ENCODE data around the gene AP3B2.

AP3B2 gene

GRCh38 chr15:82674873-82675272, 34.8 kb downstream of the AP3B2 start:
- H3K4me3 ChIP-seq (IDR thresholded peaks at IDR 0.05; ENCODE audit: insufficient read depth, low read depth, low read length): no peak overlapping the region
- no peak overlapping the region for H2AFZ ChIP-seq (ENCODE audit: low read depth)
- H3K4me1 ChIP-seq (ENCODE audit: low read depth, poor library complexity, severe bottlenecking): no peaks in the 10 kb centered on the region
- H4K20me1 ChIP-seq (ENCODE audit: insufficient read depth): no peaks in the 10 kb centered on the region
- H3K4me2 ChIP-seq: no peak overlapping the region
- TF ChIP-seq CTCF (conservative IDR thresholded peaks at IDR 0.05; ENCODE audit: low read depth, low read length): no peak
- no peak overlapping the region for H3K27ac ChIP-seq
- no peaks in the 10 kb centered on the region for H3K36me3 ChIP-seq (ENCODE audit: insufficient read depth)
- no peaks in the 10 kb centered on the region for H3K27me3 ChIP-seq (ENCODE audit: insufficient read depth, low read depth)
- no peaks in the 10 kb centered on the region for H3K79me2 ChIP-seq (ENCODE audit: insufficient read depth, low read depth)
- no peak overlapping the region for H3K9ac ChIP-seq

DNA sequence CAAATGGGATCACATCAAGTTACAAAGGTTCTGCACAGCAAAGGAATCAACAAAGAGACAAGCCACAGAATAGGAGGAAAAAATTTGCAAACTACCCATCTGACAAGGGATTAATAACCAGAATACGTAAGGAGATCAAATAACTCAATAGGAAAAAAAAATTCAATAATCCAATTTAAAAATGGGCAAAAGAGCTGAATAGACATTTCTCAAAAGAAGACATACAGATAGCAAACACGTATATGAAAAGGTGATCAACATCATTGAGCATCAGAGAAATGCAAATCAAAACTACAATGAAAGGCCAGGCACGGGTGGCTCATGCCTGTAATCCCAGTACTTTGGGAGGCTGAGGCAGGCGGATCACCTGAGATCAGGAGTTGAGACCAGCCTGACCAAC, 39.0 kb downstream of the AP3B2 start:
- TF ChIP-seq CTCF (conservative IDR thresholded peaks at IDR 0.05; ENCODE audit: low read depth, low read length): no peak
- no peaks in the 10 kb centered on the region for H3K27me3 ChIP-seq (ENCODE audit: insufficient read depth, low read depth)
- H3K36me3 ChIP-seq (ENCODE audit: insufficient read depth): no peaks in the 10 kb centered on the region
- no peak overlapping the region for H3K4me2 ChIP-seq
- H3K9ac ChIP-seq: no peak overlapping the region
- no peak overlapping the region for H3K27ac ChIP-seq
- no peaks in the 10 kb centered on the region for H3K79me2 ChIP-seq (ENCODE audit: insufficient read depth, low read depth)
- no peak overlapping the region for H3K4me3 ChIP-seq (IDR thresholded peaks at IDR 0.05; ENCODE audit: insufficient read depth, low read depth, low read length)
- H3K4me1 ChIP-seq (ENCODE audit: low read depth, poor library complexity, severe bottlenecking): no peaks in the 10 kb centered on the region
- no peak overlapping the region for H2AFZ ChIP-seq (ENCODE audit: low read depth)
- H4K20me1 ChIP-seq (ENCODE audit: insufficient read depth): no peaks in the 10 kb centered on the region

- H3K4me3 ChIP-seq (IDR thresholded peaks at IDR 0.05; ENCODE audit: insufficient read depth, low read depth, low read length): no peak overlapping the region
- no peak overlapping the region for H2AFZ ChIP-seq (ENCODE audit: low read depth)
- H3K27ac ChIP-seq: no peak overlapping the region
- H3K79me2 ChIP-seq (ENCODE audit: insufficient read depth, low read depth): no peaks in the 10 kb centered on the region
- no peak overlapping the region for H3K4me2 ChIP-seq
- no peaks in the 10 kb centered on the region for H3K4me1 ChIP-seq (ENCODE audit: low read depth, poor library complexity, severe bottlenecking)
- no peaks in the 10 kb centered on the region for H3K27me3 ChIP-seq (ENCODE audit: insufficient read depth, low read depth)
- TF ChIP-seq CTCF (conservative IDR thresholded peaks at IDR 0.05; ENCODE audit: low read depth, low read length): no peak
- no peaks in the 10 kb centered on the region for H4K20me1 ChIP-seq (ENCODE audit: insufficient read depth)
- H3K9ac ChIP-seq: no peak overlapping the region
- no peaks in the 10 kb centered on the region for H3K36me3 ChIP-seq (ENCODE audit: insufficient read depth)
These were observed 43.1 kb downstream of the AP3B2 start for GRCh38 chr15:82666606-82667005.

GRCh38 chr15:82664021-82664420, 45.7 kb downstream of the AP3B2 start:
- Histone ChIP-seq H3K4me2 (no peak overlapping the region), H3K27me3 (ENCODE audit: insufficient read depth, low read depth) (no peaks in the 10 kb centered on the region; the same call in 1 of the 2 replicates), H2AFZ (ENCODE audit: low read depth) (no peak overlapping the region), H3K4me3 (IDR thresholded peaks at IDR 0.05; ENCODE audit: insufficient read depth, low read depth, low read length) (no peak overlapping the region), H3K9ac (no peak overlapping the region), H3K36me3 (ENCODE audit: insufficient read depth) (no peaks in the 10 kb centered on the region), H4K20me1 (ENCODE audit: insufficient read depth) (no peaks in the 10 kb centered on the region), H3K27ac (no peak overlapping the region), H3K4me1 (ENCODE audit: low read depth, poor library complexity, severe bottlenecking) (no peaks in the 10 kb centered on the region), H3K79me2 (ENCODE audit: insufficient read depth, low read depth) (no peaks in the 10 kb centered on the region)
- no peak for TF ChIP-seq CTCF (conservative IDR thresholded peaks at IDR 0.05; ENCODE audit: low read depth, low read length)

Data from KMS-11 (cell line).